ENCODE measurements around the gene MTERF1. TPM values are rescaled to one million over a fixed set of nuclear protein-coding genes. Genes with fewer than 3 reads are reported as not detected.
"Not testable (repeated sequence)": the region's sequence is repeated elsewhere in the genome, so short reads cannot be mapped to it uniquely, and the experiment has no call there.

The MTERF1 gene
- total RNA-seq, 1 donor from 2014 or later: 10.1 TPM

- ATAC-seq; DNase-seq; intact Hi-C loops (cut with micrococcal nuclease): not testable (repeated sequence)
These were observed 8.0 kb upstream of the MTERF1 start for GRCh38 chr7:91888271-91889175.

- DNase-seq; intact Hi-C loops (cut with micrococcal nuclease); ATAC-seq: not testable (repeated sequence)
These were observed 7.1 kb upstream of the MTERF1 start for GRCh38 chr7:91887336-91888213.

- ATAC-seq: no peak
- DNase-seq: no peak
- intact Hi-C loops (cut with micrococcal nuclease): no loop called here
These were observed 3.3 kb upstream of the MTERF1 start for GRCh38 chr7:91883676-91884362.

GRCh38 chr7:91880016-91880412, 488 bp downstream of the MTERF1 start:
- ATAC-seq (no peak), DNase-seq (no peak)
- intact Hi-C loops (cut with micrococcal nuclease): no loop called here

- no peak for ATAC-seq
These were observed 3.9 kb downstream of the MTERF1 start for GRCh38 chr7:91876391-91877133.

GRCh38 chr7:91875851-91876250, 4.7 kb downstream of the MTERF1 start:
- DNase-seq (no peak), ATAC-seq (no peak)
- intact Hi-C loops (cut with micrococcal nuclease): no loop called here

More at GRCh38 chr7:91876391-91877133, 3.9 kb downstream of the MTERF1 start:
- DNase-seq: no peak
- intact Hi-C loops (cut with micrococcal nuclease): no loop called here

- intact Hi-C loops (cut with micrococcal nuclease): no loop called here
- DNase-seq (no peak), ATAC-seq (no peak)
These were observed 7.6 kb downstream of the MTERF1 start for GRCh38 chr7:91872928-91873327.

GRCh38 chr7:91872069-91872468, 8.4 kb downstream of the MTERF1 start:
- ATAC-seq (no peak), DNase-seq (no peak)
- intact Hi-C loops (cut with micrococcal nuclease): no loop called here

- DNase-seq: no peak
- ATAC-seq: no peak
- intact Hi-C loops (cut with micrococcal nuclease): no loop called here
These were observed 10.8 kb downstream of the MTERF1 start for GRCh38 chr7:91869661-91870060.

GRCh38 chr7:91866599-91867148, 13.8 kb downstream of the MTERF1 start:
- no peak for ATAC-seq
- no peak for DNase-seq
- intact Hi-C loops (cut with micrococcal nuclease): no loop called here

GRCh38 chr7:91865511-91865910, 15.0 kb downstream of the MTERF1 start:
- DNase-seq (no peak), ATAC-seq (no peak)
- intact Hi-C loops (cut with micrococcal nuclease): no loop called here

- intact Hi-C loops (cut with micrococcal nuclease); ATAC-seq; DNase-seq: not testable (repeated sequence)
These were observed 15.9 kb downstream of the MTERF1 start for GRCh38 chr7:91864604-91865003.

- ATAC-seq (no peak), DNase-seq (no peak)
- intact Hi-C loops (cut with micrococcal nuclease): no loop called here
These were observed 16.4 kb downstream of the MTERF1 start for GRCh38 chr7:91864070-91864469.

GRCh38 chr7:91852263-91852741, 28.2 kb downstream of the MTERF1 start:
- ATAC-seq (no peak), DNase-seq (no peak)
- intact Hi-C loops (cut with micrococcal nuclease): no loop called here

GRCh38 chr7:91850455-91850854, 30.0 kb downstream of the MTERF1 start:
- ATAC-seq (no peak), DNase-seq (no peak)
- intact Hi-C loops (cut with micrococcal nuclease): no loop called here

GRCh38 chr7:91847876-91848588, 32.5 kb downstream of the MTERF1 start:
- no peak for DNase-seq
- intact Hi-C loops (cut with micrococcal nuclease): no loop called here
- ATAC-seq: no peak

- intact Hi-C loops (cut with micrococcal nuclease): no loop called here
- ATAC-seq (no peak), DNase-seq (no peak)
These were observed 33.3 kb downstream of the MTERF1 start for GRCh38 chr7:91847231-91847630.

GRCh38 chr7:91846436-91846835, 34.1 kb downstream of the MTERF1 start:
- DNase-seq (no peak), ATAC-seq (no peak)
- intact Hi-C loops (cut with micrococcal nuclease): no loop called here
